Small intestine (tissue), 7 donors: ENCODE measurements around the gene ULBP2. TPM values are rescaled to one million over a fixed set of nuclear protein-coding genes. Genes with fewer than 3 reads are reported as not detected.
"Not testable (repeated sequence)": the region's sequence is repeated elsewhere in the genome, so short reads cannot be mapped to it uniquely, and the experiment has no call there.

Experiments used
- DNase-seq, 2 donors: peaks; one replicate each; pipeline versions ENCODE4 v3.0.0 to v3.0.0-alpha.2; 2013
- FAIRE-seq: peaks from 2 replicates; lab custom pipeline; 2012; peaks lifted over from hg19 to GRCh38; lab: Jason Lieb, UNC
- H3K27ac ChIP-seq, 3 donors: one replicate each; pipeline ENCODE4 v1.5.1; 2013; ENCODE audit warnings: low read length in 2 of 3, mild to moderate bottlenecking in 2 of 3, control low read depth in 1 of 3, inconsistent platforms in 1 of 3, low read depth in 1 of 3, moderate library complexity in 1 of 3
- H3K27me3 ChIP-seq, 3 donors: one replicate each; pipeline ENCODE4 v1.6.1; 2013; ENCODE audit warnings: low read length in 3 of 3, inconsistent platforms in 1 of 3; ENCODE audit not compliant: control insufficient read depth in 3 of 3, insufficient read depth in 3 of 3
- H3K36me3 ChIP-seq, 3 donors: one replicate each; pipeline ENCODE4 v1.6.1; 2013; ENCODE audit warnings: low read length in 3 of 3, inconsistent platforms in 1 of 3, low read depth in 1 of 3, mild to moderate bottlenecking in 1 of 3, moderate library complexity in 1 of 3; ENCODE audit not compliant: control insufficient read depth in 3 of 3, insufficient read depth in 2 of 3
- H3K4me1 ChIP-seq, 3 donors: one replicate each; pipeline ENCODE4 v1.6.1; 2013; ENCODE audit warnings: low read length in 2 of 3, inconsistent platforms in 1 of 3, low read depth in 1 of 3, mild to moderate bottlenecking in 1 of 3, moderate library complexity in 1 of 3; ENCODE audit not compliant: control insufficient read depth in 3 of 3, insufficient read depth in 2 of 3
- H3K4me3 ChIP-seq, 3 donors: one replicate each; pipeline ENCODE4 v1.5.1; 2013; ENCODE audit warnings: low read length in 3 of 3, control low read depth in 1 of 3, inconsistent platforms in 1 of 3, low read depth in 1 of 3, mild to moderate bottlenecking in 1 of 3, moderate library complexity in 1 of 3
- H3K9me3 ChIP-seq, 2 donors: one replicate each; pipeline ENCODE4 v1.6.1; 2013; ENCODE audit warnings: low read depth in 1 of 2, low read length in 1 of 2; ENCODE audit not compliant: control insufficient read depth in 2 of 2, insufficient read depth in 1 of 2
- WGBS, 3 donors: extraction: QIAGEN DNeasy Blood & Tissue Kit; methylation state at CpG; one replicate each; pipeline ENCODE4 v1.1.7; 2013; 5-methylcytosine and 5-hydroxymethylcytosine counted together
- polyA plus RNA-seq, 4 donors: library from polyadenylated mRNA; stranded (reverse) in 3 of 4; unstranded in 1 of 4; fragments of 200-250 nt in 3 of 4; fragments of 120-200 nt in 1 of 4; gene quantifications; one replicate each; pipeline versions ENCODE4 v1.2.1 to v1.2.3, GENCODE V29; 2013
- donor health status: healthy with polysubstance abuse.
- donor health status: control.
- donor health status: control.
- donor health status: Bipolar disorder and iron deficiency.
- donor health status: healthy.

The ULBP2 gene
- polyA plus RNA-seq, 4 donors = 0.10 to 0.30 TPM; not detected in 2

DNA sequence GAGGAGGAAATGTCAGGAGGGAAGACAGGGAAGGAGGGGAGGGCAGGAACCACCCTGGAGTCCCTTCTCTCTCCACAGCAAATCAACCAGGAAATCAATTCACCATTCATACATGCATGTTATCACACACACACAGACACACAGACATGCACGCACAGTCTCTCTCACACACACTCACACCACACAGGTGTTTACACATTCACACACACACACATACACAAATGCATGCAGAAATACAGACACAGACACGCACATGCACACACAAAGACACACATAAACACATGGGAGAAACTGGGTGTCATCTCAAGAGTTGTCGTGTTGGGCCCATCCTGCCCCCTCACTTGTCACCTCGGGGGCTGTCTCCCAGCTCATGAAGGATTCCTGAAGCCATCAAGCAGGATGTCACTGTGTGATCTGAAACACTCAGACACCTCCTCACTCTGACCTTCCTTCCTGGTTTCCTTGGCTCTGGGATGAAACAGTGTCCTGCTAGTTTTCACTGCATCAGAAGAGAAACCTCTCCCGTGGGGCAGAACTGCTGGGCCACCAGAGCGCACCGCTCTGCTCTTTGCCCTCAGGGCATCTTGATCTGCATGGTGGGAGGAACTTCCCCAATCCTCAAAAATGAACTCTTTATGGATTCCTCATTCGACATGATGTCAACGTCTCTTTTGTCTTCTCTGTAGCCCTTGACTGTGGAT, 28.1 kb upstream of the ULBP2 start:
- no peak for FAIRE-seq
- 65 to 69% (median 67%) methylated on average over 9 of the region's 9 CpGs for WGBS, 3 donors
- DNase-seq = no peak

DNA sequence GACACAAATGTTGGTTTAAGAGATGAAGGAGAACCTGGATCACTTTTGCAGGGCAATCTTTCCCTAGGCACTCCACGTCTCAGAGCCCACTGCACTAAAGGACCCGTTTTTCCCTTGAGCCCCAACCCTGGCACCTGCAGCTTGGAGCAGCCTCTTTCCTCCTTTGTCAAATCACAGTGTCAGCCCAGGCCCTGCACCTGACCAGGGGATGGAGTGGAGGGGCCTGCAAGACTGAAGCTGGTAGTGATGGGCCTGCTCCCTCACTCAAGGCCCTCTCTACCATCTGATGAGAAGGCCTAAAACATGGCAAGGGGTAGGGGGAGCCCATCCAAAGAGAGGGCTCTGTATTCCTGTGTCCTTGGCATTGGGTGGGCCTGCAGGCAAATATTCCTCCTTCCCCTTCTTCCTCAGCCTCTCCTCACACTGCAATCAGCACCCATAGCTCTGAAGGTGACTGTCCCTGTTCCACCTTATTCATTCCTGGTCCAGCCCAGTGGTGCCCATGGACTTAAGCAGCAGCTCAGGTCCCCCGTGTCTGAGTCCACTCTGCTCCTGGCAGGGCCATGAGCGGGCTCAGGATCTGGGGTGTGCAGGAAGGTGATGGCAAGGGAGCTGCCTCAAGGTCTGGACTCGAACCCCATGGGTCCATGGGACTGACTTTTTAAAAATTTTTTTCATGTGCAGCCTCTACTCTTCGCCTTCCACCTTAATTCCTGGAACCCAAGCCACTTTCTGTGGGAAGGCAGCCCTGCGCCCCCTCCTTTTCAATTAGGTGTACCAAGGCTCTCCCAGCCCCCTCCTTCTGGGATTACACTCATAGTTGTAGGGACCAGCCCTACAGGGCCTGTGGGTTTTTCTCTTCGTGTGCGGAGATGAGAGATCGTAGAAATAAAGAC, 25.6 kb upstream of the ULBP2 start:
- no peak for DNase-seq
- FAIRE-seq = no peak
- Histone ChIP-seq H3K9me3 (no peaks in the 10 kb centered on the region), H3K27ac (no peak overlapping the region), H3K4me1 (no peaks in the 10 kb centered on the region), H3K27me3 (peaks cover 0 to 7% (median 0%) of the 10 kb centered on the region in 3 donors), H3K36me3 (no peaks in the 10 kb centered on the region), H3K4me3 (no peak overlapping the region)
- whole genome bisulfite sequencing, 3 donors = 83 to 89% (median 88%) methylated on average over 10 of the region's 10 CpGs

More for the DNA sequence above, 28.1 kb upstream of the ULBP2 start:
- Histone ChIP-seq H3K4me1 (no peaks in the 10 kb centered on the region), H3K27me3 (peaks cover 0 to 3% (median 0%) of the 10 kb centered on the region in 3 donors), H3K27ac (no peak overlapping the region), H3K36me3 (no peaks in the 10 kb centered on the region), H3K9me3 (peaks cover 0 to 5% of the 10 kb centered on the region in 2 donors), H3K4me3 (no peak overlapping the region)

DNA sequence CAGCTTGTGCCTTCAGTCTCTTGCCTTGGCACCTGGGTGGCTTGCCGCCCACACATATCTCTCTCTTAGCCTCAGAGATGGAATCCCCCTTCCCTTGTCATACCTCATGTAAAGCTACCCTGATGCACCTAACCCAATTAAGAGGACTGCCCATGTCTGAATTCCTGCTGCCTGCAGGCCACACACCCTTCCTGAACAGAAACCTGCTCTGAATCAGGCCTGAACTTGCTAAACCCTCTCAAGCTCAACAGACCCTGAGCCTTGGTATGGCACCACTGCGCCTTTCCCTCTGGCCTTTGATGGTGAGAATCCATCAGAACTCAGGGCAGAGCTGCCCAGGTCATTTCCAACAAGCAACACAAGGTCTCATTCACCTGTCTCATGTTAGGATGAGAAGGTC, 24.1 kb upstream of the ULBP2 start:
- no peak for DNase-seq
- no peak for FAIRE-seq
- no peaks in the 10 kb centered on the region for H3K36me3 ChIP-seq
- no peak overlapping the region for H3K27ac ChIP-seq
- WGBS, 3 donors = 82 to 94% (median 91%) methylated on average over 2 of the region's 2 CpGs
- H3K9me3 ChIP-seq = no peaks in the 10 kb centered on the region
- peaks cover 0 to 3% (median 0%) of the 10 kb centered on the region in 3 donors for H3K4me1 ChIP-seq
- peaks cover 0 to 19% (median 5%) of the 10 kb centered on the region in 3 donors for H3K27me3 ChIP-seq
- H3K4me3 ChIP-seq = no peak overlapping the region

DNA sequence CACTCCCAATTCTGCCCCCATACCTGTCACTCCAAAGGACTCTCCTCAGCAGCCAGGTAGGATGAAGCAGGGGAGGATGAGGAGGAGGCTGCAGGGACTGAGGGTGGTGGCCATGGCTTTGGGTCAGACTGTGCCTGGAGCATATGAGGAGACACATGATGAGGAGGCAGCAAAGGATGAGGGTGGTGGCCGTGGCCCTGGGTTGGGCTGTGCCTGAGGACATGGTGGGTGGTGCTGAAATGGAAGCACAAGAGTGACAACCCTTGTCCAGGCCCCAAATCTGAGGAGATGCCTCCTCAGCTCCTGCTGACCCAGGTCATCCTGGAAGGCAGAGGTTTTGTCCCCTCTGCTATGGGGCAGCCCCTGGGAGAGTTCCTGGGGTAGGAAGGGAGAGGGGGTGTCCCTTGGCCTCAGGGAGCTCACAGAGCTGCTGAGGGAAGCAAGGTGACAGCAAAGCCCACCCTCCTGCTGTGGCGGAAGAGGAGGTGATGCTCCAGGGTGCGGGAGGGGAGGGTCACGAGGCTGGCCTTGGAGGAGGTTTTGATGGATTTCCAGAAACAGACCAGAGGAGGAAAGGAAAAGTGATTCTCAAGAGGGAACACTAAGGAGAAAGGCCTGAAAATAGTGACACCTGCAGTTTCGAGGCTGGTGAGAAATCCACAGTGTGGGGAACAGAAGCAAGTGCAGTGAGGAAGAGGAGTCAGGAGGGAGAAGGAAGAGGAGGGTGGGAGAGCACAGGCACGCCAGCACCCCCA, 23.5 kb upstream of the ULBP2 start:
- H3K9me3 ChIP-seq = no peaks in the 10 kb centered on the region
- H3K27me3 ChIP-seq = peaks cover 0 to 25% (median 5%) of the 10 kb centered on the region in 3 donors
- H3K27ac ChIP-seq = no peak overlapping the region
- FAIRE-seq (no peak), DNase-seq (no peak)
- no peak overlapping the region for H3K4me3 ChIP-seq
- peaks cover 0 to 3% (median 3%) of the 10 kb centered on the region in 3 donors for H3K4me1 ChIP-seq
- no peaks in the 10 kb centered on the region for H3K36me3 ChIP-seq
- 77 to 80% (median 79%) methylated on average over 6 of the region's 6 CpGs for WGBS, 3 donors

DNA sequence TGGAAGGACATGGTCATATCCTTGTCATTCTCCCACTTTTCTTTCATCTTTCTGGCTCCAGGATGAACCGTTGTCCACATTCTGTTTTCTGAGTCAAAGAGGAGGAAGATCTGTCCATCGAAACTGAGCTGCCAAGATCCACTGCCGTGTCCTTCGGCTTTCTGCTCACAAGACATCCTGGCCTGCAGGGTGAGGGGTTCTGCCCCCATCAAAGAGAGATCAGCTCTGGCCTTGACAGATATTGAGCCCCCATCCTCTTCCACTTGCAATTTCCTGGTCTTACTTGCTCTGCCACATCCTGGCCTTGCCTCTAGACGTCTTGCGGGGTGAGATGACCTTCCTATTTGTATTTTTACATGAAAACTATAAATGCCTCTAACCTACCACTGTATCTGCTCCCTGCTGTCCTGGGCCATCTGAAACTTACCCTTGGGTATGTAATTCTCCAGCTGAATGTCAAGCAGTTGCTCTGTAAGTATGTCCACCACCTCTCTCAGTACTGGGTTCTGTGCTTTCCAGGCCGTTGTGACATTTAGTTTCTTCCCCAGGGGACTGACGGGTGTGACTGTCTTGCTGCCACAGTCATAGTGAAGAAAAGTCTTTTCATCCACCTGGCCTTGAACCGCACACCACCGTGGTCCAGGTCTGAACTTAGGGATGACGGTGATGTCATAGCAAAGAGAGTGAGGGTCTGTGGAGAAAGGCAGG, 22.5 kb upstream of the ULBP2 start:
- H3K27me3 ChIP-seq = peaks cover 0 to 35% (median 5%) of the 10 kb centered on the region in 3 donors
- H3K27ac ChIP-seq, H3K36me3 ChIP-seq, H3K4me1 ChIP-seq, DNase-seq, FAIRE-seq, H3K4me3 ChIP-seq, H3K9me3 ChIP-seq: not testable (repeated sequence)
- 81 to 84% (median 81%) methylated on average over 8 to 11 of the region's 11 CpGs for WGBS, 3 donors

DNA sequence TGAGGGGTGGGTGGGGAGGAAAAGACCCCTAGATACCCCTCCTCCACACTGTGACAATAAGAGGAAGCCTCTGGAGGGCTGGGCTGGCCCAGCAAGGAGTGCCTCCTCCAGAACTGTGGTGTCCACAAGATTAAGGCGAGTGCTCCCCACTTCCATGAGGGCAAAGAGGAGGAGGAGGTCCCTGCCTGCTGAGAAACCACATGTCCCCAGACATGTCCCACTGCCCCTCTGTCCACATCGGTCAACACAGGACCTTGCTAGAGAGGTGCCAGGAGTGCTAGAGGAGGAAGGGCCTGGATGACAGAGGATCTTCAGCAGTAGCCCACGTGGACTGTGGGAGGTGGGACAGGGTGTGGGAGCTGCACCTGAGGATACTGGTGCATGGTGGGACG, 22.0 kb upstream of the ULBP2 start:
- Histone ChIP-seq H3K27ac (no peak overlapping the region), H3K4me3 (no peak overlapping the region), H3K4me1 (peaks cover 0 to 9% (median 3%) of the 10 kb centered on the region in 3 donors), H3K27me3 (peaks cover 0 to 40% (median 5%) of the 10 kb centered on the region in 3 donors), H3K9me3 (no peaks in the 10 kb centered on the region), H3K36me3 (no peaks in the 10 kb centered on the region)
- WGBS, 3 donors = 84 to 91% (median 86%) methylated on average over 4 of the region's 4 CpGs
- no peak for FAIRE-seq
- no peak for DNase-seq

DNA sequence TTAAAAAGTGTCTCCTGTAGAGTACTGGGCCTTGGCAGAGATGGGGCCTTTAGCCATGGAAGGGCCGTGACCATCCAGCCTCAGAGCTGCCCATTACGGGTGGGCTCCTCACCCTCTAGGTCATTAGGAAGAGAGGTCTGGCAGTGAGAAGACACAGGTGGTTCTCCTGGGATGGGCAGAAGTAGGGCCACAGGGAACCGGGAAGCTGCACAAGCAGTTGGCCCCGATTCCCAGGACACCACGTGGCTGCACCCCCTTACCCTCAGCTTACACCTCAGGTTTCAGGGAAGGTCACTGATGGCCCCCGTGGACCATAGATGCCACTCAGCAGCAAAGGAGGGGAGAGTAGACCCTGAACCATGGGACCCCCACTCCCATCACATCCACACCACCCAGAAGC, 20.5 kb upstream of the ULBP2 start:
- H3K27ac ChIP-seq = no peak overlapping the region
- peaks cover 0 to 15% (median 3%) of the 10 kb centered on the region in 3 donors for H3K4me1 ChIP-seq
- FAIRE-seq (no peak), DNase-seq (no peak)
- peaks cover 0 to 53% (median 8%) of the 10 kb centered on the region in 3 donors for H3K27me3 ChIP-seq
- WGBS, 3 donors = 86 to 88% (median 87%) methylated on average over 6 of the region's 6 CpGs
- no peak overlapping the region for H3K4me3 ChIP-seq
- H3K9me3 ChIP-seq = no peaks in the 10 kb centered on the region
- H3K36me3 ChIP-seq = no peaks in the 10 kb centered on the region
